Measurements from ENCODE around the gene SPAG9.

SPAG9 gene

GRCh38 chr17:50934161-50934560, 186.5 kb downstream of the SPAG9 start:
- no peak for DNase-seq

DNA sequence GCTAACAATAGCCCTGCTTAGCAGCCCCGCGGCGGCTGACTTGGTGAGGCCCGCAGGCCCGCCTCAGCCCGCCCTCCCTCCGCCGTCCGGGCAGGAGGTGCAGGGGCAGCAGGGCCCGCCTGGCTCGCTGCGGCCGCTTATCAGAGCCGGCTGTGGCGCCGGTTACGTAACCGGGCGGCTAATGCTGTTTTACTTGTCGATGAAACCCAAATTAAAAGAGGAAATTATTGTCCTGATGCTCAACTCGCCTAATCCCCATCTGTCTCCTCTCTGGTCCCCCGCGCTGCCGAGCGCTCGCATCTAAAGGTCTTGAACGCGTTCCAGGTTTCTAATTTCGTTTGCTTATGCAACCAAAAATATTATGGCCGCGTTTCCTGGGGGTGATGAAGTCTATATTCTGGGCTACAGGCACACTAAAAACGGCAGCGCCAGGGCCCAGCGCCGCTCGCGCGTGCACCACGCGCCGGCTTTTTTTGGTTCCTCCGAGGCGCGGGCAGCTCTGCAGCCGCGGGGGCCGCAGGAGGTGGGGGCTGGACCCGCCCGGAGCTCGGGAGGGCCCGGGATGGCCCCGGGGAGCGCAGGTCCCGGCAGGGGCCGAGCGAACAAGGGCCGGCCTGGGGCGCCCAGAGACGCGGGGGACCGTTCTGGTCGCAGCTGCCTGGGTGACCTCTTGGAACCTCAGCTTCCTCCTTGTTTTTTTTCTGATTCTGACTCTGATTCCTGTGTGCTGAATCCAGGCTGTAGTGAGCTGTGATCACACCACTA, 189.3 kb downstream of the SPAG9 start:
- peak; percentile 99 for DNase-seq

DNA sequence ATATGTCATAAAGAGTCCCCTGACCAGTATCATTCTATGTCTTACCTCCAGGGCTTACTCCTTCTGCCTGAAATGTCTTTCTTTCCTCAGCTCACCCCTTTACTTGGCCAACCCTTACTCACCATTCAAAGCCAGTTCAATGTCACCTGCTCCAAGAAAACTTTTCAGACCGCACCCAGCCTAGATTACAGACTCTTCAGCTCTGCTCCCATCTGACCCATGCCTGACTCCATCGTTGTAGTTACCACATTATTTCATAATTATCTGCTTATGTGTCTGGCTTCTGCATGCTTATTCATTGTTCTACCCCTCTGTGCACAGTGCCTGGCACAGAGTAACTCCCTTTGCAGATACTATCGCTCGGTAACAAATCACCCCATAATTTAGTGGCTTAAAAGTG, 192.0 kb downstream of the SPAG9 start:
- DNase-seq, result peak; percentile 34

- DNase-seq, result no peak
Measured at GRCh38 chr17:50927287-50927686, 193.4 kb downstream of the SPAG9 start.

GRCh38 chr17:50926523-50926922, 194.1 kb downstream of the SPAG9 start:
- no peak for DNase-seq

DNA sequence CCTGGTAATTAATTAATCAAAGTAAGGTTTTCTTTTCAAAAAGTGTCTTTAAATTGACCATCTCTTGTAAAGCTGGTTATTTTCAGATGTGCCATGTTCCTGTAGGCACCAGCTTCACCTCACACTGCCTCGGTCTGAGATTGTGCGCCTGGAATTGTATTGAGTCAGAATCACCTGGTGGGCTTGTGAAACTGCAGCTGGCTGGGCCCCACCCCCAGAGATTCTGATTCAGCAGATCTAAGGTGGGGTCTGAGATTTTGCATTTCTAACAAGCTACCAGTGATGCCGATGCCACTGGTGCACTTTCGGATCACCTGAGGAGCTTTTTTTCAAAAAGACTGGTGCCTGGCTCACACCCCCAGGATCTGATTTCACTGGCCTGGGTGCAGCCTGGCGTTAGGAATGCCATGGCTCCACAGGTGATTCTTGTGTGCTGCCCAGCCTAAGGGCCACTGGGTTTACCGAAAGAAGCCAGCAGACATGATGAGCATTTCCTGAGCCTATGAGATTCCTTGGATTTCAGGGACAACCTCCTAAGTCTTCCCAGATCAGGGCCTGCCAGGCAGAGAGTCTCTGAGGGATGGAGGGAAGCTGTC, 195.3 kb downstream of the SPAG9 start:
- no peak for DNase-seq

DNA sequence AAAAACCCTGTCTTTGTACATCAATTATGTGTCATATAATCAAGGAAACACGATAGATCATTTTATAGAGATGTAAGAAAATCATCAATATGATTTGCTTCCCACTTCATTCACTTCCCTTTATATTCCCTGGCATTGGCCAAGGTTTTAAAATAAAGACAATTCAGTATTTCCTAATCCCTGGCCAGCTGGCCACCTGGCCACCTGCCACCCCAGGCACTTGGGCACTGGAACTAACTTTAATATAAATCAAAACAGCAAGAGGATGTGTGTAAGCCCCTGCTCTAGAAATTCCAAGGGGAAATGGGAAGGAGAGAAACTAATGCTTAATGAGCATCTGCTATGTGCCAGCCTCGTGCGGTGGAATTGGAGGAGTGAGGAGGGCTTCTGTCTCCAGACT, 195.9 kb downstream of the SPAG9 start:
- DNase-seq, result no peak

GRCh38 chr17:50924300-50924699, 196.4 kb downstream of the SPAG9 start:
- DNase-seq, result no peak

DNA sequence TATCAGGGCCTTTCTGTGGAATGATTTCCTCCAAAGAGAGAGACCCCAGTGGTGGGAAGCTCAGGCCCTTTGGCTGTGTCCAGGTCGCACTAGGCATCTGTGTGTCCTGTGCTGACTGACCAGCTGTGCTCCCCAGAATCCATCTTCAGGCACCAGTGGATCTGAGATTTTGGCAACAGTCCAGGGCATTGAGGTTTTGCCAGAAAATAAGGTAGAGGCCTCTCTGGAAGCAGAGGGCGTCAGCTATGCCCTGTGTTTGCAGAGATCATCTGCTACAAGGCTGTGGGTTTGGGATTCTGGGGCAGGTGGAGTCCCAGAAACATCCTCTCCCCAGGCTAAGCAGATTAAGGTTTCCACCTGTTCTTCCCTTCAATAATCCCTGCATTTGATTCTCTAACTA, 197.1 kb downstream of the SPAG9 start:
- no peak for DNase-seq

DNA sequence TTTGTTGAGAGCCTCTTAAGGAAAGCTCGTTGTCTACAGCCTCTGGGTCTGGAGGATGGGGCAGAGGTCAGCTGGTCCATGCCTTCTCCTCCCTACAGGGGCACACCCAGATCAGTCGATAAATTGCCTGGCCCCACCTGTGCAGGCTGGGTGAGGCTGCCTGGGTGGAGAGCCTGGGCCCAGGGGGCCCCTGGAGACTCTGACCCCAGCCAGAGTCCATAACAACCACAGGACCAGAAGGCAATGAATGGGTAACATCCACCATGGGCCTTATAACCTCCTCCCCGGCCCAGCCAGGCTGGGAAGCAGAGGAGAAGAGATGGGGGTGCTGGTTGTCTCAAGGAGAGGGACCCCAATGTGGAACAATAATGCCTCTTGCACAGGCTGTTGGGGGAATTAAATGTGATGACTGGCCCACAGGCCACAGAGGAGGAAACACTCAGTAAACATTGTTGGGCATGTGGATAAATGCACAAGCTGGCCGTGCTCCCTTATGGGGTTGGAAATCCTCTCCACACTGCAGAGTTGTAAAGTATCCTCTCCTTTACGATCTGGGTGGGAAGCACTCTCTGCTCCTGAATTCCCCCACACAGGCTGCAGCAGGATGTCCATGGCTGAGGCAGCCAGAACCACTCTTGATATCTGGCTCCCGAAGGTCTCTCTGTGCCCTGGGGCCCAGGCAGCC, 197.8 kb downstream of the SPAG9 start:
- DNase-seq, result no peak

- DNase-seq, result no peak
Measured at GRCh38 chr17:50922107-50922506, 198.6 kb downstream of the SPAG9 start.

- peak; percentile 53 for DNase-seq
Measured at GRCh38 chr17:50920891-50921586, 199.6 kb downstream of the SPAG9 start.

- no peak for DNase-seq
Measured at GRCh38 chr17:50920041-50920410, 200.6 kb downstream of the SPAG9 start.

GRCh38 chr17:50919321-50920040, 201.2 kb downstream of the SPAG9 start:
- DNase-seq, result peak; percentile 81

- no peak for DNase-seq
Measured at GRCh38 chr17:50918933-50919296, 201.8 kb downstream of the SPAG9 start.

DNA sequence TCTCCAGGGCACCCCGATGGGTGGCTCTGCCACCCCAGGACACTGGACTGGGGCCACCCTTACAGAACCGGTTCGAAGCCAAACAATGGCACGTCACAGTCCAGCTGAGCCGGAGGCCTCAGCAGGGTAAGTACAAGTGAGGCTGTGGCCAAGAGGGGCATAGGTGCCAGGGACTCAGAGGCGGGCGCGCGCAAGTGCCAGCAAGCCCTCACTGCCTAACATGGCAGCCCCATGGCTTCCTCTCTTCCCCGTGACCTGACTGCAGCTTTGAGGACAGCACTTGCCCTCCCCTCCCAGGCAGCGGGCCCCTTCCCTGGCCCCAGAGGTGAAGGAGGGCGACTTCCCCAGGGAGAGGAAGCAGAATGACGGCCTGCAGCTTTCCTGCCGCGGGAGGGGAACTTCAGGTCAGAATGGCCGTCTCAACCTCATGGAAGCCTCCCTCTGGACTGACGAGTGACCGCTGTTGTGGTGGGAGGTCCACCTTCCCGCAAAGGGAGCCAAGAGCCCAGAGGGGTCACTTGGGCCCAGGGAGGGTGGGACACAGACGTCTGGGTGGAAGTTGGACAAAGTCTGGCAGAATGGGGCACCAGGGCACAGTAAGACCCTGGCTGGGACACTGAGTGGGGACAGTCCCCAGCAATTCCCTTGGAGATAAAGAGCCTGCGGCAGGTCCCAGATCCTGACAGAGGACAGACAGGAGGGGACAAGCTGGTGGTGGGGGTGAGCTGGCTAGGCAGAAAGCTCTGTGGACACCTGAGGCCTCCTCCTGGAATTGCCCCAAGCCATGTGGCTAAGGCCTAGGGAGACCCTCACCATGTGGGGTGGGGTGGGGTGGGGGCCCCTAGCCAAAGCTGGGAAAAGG, 202.4 kb downstream of the SPAG9 start:
- DNase-seq, result no peak

DNA sequence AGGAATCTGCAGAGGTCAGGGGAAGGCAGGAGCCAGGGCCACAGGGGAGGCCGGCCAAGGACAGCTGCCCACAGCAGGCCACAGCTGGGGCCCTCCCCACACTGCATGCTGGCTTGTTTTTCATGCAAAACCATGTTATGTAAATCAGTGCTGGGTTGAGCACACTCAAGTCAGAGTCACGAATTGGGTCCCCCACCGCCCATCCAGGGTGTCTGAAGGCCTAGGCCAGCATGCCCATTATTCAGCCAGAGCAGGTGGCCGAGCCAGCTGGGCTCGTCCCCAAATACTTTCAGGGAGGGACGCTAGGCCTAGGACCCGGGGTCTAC, 203.3 kb downstream of the SPAG9 start:
- DNase-seq, result no peak

DNA sequence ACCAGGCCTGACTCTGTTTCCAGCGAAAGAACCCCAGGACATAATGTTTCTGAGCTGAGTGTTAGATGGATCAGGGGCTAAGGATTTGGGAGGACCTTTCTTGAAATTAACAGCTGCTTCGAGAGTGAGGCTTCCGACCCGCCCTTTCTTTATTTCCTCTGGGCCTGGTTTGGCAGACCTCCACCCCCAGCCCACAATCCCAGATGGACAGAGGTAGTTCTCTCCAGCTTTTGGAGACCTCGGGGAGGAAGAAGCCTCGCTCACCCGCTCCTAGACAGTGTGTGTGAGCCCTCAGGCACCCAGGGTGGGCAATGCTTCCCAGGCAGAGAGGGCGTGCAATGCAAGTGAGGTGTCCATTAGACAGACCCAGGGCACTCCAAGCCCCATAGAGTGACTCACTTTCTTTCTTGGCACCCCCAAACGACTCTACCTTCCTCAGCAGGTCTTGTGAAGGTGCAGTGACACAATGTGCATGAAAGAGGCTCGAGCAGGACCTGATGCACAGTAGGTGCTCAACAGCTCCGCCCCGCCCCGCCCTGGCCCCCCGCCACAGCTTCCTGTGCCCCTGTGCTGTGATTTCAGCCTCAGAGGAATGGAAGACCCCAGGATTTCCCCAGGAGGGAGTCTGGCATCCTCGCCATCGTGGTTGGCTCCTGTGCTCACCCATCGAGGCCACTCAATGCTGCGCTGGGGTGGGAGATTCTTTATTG, 203.8 kb downstream of the SPAG9 start:
- DNase-seq, result no peak

GRCh38 chr17:50916026-50916707, 204.5 kb downstream of the SPAG9 start:
- DNase-seq, result no peak

DNA sequence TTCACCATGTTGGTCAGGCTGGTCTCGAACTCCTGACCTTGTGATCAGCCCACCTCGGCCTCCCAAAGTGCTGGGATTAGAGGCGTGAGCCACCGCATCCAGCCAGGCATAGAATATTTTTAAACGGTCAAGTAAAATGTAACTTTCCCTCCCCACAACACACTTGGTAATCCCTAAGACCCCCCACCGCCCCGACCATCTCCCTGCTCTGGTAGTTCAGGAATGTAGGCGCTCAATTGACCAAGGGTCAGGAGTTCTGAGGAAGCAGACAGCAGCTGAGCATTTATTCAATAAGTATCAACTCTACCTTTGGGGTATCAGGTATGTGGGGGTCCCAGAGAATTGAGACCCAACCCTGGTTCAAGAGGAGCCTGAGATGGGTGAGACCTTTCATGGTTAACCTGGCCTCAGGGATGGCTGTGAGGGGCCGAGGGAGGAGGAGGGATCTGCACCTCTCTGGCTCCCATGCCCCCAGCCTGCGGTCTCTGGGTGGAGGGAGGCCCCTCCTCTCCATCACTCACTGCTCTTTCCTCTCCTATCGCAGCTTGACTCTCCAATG, 206.1 kb downstream of the SPAG9 start:
- DNase-seq, result no peak

GRCh38 chr17:50913120-50913519, 207.5 kb downstream of the SPAG9 start:
- DNase-seq, result no peak

All from MV-4-11 (cell line).